Measurements from ENCODE around the gene ZNF578.
A peak's percentile ranks its signal among the peaks of the same experiment; 100 is the strongest.
"Not testable (repeated sequence)": the region's sequence is repeated elsewhere in the genome, so short reads cannot be mapped to it uniquely, and the experiment has no call there.

Gene ZNF578

DNA sequence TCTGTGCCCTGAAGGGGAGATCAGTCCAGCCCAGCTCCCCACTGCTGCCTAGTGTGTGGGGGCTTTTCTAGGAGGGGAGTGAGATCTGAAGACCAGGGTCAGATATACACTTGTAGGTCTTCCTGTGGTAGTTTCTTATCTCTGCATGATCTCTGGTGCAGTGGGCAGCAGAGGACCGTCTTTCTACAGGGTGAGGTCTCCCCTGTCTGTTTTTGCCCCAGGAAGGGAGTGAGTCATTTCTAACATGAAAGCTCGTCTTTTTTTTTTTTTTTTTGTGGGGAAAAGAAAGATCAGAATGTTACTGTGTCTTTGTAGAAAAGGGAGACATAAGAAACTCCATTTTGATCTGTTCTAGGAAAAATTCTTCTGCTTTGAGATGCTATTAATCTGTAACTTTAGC lies 65.3 kb downstream of the ZNF578 start:
- no peak for DNase-seq

DNA sequence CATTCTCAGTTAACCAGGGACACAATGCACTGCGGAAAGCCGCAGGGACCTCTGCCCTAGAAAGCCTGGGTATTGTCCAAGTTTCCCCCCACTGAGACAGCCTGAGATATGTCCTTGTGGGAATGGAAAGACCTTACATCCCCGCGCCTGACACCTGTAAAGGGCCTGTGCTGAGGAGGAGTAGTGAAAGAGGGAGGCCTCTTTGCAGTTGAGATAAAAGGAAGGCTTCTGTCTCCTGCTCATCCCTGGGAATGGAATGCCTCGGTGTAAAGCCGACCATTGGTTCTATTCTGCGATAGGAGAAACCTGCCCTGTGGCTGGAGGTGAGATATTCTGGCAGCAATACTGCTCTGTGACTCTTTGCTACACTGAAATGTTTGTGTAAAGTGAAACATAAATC lies 65.8 kb downstream of the ZNF578 start:
- not testable (repeated sequence) for DNase-seq

DNA sequence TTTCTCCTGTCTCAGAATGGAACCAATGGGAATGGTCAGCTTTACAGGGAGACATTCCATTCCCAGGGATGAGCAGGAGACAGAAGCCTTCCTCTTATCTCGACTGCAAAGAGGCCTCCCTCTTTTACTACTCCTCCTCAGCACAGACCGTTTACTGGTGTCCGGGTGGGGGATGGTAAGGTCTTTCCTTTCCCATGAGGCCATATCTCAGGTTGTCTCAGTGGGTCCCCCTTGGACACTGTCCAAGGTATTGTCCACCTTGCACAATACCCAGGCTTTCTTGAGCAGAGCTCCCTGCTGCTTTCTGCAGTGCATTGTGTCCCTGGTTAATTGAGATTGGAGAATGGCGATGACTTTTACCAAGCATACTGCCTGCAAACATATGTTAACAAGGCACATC lies 66.7 kb downstream of the ZNF578 start:
- no peak for DNase-seq

DNA sequence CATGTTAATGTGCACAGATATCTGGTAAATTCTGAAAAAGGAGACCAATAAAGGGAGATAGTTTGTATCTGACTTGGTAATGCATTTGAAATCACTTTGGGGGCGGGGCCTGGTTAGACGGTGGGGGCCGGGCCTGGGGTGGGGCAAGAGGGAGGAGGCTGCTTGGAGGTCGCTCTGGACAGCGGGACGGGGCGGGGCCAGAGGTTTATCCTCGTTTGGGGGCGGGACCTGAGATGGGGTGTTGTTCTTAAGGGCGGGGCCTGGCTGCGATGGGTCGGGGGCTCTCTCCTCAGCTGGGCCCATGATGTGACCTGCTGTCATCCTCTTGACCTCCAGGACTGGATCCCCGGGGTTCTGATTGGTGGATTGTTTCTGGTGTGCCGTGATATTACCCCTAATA lies 69.2 kb downstream of the ZNF578 start:
- DNase-seq: no peak

DNA sequence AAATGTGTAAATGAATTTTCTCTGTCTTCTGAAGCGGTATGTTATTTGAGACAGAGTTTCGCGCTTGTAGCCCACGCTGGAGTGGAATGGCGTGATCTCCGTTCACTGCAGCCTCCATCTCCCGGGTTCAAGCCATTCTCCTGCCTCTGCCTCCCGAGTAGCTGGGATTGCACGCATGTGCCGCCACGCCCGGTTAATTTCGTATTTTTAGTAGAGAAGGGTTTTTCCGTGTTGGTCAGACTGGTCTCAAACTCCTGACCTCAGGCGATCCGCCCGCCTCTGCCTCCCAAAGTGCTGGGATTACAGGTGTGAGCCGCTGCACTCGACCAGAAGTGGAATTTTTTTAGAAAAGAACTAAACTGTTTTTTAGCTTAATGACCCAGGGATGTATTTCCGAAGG lies 70.7 kb downstream of the ZNF578 start:
- DNase-seq: no peak

DNA sequence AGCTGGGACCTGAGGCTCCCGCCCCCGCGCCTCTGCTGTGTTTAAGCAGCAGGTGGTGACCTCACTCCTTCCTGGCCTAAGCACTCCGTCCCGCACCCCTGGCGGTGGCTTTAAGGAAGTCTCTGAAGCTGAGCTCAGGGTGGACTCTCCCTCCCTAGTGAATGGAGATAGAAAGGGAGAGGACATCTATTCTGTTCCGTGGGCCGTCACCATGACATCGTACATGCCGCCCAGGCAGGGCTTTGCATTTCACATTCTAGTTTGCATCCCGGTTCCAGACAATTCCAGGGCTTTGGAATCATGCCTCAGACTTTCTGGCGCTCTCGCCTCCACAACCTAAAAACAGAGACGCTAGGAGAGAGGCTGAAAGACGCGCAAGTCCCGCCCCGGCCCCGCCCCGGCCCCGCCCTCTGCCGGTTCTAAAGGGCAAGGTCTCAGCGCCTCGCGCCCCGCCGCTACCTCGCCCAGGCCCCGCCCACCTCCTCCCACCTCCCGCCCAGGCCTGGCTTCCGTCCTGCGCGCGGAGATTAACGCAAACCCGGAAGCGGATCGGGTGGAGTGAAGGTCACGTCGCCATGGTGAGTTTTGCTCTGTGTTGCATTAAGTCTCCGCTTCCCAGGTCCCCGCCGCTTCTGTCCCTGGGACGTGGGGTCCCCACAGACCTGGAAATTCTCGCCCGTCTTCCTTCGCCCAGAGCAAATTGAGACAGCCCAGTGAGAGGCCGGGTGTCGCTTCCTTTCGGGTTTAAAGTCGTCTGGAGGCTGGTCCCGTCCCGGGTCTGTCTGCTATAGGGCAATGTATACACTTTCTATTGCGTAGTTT lies 74.0 kb downstream of the ZNF578 start, which contains the start of gene ZNF808:
ZNF808 (plus strand) TSS at position 535 of the 822 bp plus-strand sequence. CDS start 15,617 bp downstream, outside the sequence.
- peak; percentile 85 for DNase-seq

DNA sequence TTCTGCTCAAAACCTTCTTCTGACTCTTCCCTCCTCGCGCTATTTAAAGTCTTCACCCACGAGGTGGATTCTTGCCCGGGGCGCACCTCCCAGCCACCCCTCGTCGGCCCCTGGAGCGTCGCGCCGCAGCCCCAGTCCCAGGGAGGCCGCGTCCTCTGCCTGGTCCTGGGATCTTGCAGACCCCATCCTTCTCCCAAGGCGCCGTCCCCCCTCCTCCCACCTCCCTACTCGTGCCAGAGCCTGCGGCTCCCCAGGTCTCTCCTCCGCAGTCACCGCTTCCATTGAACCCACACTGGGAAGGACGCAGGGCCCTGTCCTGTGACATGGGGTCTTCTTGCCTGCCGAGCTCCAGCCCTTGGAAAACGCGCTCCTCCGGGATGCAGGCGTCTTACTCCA lies 74.6 kb downstream of the ZNF578 start:
- DNase-seq: peak; percentile 0

DNA sequence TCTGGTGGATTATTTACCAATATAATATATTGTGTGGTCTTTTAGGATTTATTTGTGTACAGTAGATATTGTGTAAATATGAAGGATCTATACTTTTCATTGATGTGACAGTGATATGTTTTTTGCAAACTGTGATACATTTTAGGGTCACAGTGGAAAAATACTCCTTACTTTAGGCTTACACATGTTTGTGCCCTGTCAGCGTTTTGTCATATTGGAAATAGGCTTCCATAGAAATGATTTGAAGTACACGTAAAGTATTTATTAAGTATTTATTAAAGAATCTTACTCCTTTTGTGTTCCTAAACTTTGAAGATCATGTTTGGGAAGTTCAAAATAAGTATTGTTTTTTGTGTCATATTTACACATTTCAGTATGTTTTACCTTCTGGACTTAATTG lies 79.1 kb downstream of the ZNF578 start:
- DNase-seq: no peak

DNA sequence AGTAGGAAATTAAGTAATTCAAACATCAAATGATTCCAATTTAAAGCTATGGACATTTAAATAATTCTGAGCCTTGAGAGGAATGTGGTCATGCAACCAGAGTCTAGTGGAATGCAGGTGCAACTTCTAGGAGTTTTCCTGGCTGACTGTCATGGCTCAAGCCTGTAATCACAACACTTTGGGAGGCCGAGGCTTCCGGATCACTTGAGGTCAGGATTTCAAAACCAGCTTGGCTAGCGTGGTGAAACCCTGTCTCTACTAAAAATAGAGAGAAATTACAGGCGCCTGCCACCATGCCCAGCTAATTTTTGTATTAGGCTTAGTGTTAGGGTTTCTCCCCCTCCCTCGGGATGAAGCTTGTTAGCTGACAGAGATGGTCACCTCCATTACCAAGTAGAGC lies 80.5 kb downstream of the ZNF578 start:
- DNase-seq: no peak

DNA sequence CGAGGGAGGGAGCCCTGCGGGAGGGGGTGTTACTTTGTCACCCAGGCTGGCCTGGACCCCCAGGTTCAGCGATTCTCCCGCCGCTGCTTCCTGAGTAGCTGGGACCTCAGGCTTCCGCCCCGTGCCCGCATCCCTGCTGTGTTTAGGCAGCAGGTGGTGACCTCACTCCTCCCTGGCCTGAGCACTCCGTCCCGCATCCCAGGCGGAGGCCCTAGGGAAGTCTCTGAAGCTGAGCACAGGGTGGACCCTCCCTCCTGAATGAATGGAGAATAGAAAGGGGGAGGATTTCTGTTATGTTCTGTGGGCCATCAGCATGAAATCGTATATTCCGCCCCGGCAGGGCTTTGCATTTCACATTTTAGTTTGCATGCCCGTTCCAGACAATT lies 82.0 kb downstream of the ZNF578 start:
- DNase-seq: not testable (repeated sequence)

DNA sequence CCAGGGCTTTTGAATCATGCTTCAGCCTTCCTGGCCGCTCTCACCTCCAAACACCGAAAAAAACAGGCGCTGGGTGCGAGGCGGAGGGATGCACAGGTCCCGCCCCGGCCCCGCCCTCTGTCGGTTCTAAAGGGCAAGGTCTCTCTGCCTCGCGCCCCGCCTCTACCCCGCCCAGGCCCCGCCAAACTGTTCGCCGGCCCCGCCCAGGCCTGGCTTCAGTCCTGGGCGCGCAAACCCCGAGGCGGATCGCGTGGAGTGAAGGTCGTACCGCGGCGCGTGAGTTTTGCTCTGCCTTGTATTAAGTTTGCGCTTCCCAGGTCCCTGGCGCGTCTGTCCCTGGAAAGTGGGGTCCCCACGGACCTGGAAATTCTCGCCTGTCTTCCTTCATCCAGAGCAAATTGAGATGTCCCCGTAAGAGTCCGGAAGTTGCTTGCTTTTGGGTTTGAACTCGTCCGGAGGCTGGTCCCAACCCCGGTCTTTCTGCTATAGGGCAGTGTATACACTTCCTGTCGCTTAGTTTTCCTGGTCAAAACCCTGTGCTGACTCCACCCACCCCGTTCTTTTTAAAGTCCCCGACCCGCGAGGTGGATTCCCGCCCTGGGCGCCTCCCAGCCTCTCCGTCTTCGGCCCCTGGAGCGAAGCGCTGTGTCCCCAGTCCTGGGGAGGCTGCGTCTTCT lies 82.6 kb downstream of the ZNF578 start:
- DNase-seq: peak; percentile 73

DNA sequence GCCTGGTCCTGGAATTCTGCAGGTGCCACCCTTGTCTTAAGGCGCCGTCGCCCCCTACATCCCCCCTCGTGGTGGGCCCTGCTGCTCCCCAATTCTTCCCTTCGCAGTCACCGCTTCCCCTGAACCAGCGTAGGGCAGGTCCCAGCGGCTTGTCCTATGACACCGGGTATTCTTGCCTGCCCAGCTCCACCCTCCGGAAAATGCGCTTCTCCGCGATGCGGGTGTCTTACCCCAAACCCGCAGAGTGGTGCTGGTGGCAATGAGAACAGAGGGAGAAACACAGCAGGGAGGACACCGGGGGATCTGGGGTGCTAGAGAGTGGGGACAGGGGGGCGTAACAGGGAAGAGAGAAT lies 83.1 kb downstream of the ZNF578 start:
- no peak for DNase-seq

DNA sequence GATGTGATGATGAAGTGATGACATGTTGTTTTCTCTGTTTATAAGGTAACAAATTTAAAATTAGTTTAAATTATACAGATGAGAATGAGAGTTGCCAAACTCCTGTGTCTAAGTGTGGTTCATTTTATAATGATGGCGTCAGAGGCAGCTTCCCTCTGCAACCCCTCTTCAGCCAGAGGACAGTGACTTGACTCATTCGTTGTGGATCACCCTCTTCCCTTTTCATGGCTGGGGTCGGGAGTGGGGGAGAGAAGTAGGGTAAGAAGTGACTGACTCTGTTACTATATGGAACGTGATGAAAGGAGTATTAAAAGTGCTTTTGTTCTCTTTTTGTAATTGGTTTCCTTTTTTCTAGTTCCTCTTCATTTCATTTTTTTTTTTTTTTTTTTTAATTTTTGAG lies 85.5 kb downstream of the ZNF578 start:
- not testable (repeated sequence) for DNase-seq

DNA sequence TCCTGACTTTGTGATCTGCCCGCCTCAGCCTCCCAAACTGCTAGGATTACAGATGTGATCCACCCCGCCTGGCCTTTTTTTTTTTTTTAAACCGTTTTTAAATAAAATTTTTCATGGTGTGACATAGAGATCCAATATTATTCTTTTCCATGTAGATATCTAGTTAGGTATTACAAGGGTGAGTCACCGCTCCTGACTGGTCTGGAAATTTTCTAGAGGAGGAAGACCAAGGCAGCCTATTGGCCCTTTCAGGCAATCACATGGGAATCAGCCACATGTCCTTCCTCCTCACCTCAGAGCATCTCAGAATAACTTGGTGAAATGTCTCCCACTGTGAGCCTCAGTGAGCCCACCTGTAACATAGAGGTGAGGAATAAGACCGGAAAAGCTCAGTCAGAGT lies 87.8 kb downstream of the ZNF578 start:
- not testable (repeated sequence) for DNase-seq

DNA sequence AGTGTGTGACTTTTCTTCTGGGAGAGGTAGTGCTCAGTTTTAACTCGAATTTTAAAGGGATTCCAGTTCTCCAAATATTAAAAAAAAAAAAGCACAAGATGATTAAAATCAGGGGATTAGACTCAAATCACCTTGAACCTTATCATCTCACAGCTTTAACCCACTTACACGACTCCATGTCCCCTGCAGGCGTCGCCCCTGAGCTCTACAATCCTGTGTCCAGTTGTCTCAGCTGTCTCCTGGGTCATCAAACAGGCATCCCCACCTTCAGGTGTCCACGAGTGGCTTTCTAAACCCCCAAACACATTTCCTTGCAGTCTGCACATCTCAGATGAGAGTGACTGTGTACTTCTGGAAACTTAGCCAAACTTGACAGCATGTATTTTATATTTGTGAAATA lies 88.3 kb downstream of the ZNF578 start:
- no peak for DNase-seq

DNA sequence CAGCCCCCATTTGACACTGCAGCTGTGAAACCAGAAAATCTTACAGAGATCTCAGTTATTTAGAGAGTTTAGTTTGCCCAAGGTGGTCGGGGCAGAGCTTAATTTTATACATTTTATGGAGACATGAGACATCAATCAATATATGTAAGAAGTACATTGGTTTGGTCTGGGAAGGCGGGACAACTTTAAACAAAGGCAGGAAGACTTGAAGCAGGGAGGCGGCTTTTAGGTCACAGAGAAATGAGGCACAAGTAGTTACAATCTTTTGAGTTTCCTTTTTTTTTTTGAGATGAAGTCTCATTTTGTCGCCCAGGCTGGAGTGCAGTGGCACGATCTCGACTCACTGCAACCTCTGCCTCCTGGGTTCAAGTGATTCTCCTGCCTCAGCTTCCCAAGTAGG lies 89.2 kb downstream of the ZNF578 start:
- not testable (repeated sequence) for DNase-seq

DNA sequence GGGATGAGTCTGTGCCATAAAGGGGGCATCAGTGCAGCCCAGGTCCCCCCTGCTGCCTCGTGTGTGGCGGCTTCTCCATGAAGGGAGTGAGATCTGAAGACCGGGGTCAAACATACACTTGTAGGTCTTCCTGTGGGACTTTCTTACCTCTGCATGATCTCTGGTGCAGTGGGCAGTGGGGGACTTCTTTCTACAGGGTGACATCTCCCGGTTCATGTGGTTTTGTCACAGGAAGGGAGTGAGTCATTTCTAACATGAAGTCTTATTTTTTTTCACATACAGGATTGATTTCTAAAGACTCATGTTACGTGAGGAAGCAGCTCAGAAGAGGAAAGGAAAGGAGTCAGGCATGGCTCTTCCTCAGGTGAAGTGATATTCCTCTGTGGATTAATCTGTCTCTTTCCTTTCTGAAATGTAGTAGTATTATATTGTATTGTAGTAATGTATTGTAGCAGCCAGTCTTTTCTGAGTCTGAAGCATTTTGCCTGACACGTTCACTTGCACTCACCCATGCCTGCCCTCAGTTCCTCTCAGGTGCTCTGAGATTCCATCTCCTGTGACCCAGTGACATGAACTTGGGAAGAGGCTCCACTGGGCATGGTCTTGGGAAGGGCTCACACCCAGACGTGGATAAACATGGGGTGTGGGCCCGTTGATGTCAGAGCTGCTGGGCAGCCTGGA lies 89.8 kb downstream of the ZNF578 start:
- no peak for DNase-seq

DNA sequence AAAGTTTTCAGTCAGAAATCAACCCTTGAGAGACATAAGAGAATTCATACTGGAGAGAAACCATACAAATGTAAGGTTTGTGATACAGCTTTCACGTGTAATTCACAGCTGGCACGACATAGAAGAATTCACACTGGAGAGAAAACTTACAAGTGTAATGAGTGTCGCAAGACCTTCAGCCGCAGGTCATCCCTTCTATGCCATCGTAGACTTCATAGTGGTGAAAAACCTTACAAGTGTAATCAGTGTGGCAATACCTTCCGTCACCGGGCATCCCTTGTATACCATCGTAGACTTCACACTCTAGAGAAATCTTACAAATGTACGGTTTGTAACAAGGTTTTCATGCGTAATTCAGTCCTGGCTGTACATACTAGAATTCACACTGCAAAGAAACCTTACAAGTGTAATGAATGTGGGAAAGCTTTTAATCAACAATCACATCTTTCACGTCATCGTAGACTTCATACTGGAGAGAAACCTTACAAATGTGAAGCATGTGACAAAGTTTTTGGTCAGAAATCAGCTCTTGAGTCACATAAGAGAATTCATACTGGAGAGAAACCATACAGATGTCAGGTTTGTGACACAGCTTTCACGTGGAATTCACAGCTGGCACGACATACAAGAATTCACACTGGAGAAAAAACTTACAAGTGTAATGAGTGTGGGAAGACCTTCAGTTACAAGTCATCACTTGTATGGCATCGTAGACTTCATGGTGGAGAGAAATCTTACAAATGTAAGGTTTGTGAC lies 101.0 kb downstream of the ZNF578 start:
- no peak for DNase-seq

DNA sequence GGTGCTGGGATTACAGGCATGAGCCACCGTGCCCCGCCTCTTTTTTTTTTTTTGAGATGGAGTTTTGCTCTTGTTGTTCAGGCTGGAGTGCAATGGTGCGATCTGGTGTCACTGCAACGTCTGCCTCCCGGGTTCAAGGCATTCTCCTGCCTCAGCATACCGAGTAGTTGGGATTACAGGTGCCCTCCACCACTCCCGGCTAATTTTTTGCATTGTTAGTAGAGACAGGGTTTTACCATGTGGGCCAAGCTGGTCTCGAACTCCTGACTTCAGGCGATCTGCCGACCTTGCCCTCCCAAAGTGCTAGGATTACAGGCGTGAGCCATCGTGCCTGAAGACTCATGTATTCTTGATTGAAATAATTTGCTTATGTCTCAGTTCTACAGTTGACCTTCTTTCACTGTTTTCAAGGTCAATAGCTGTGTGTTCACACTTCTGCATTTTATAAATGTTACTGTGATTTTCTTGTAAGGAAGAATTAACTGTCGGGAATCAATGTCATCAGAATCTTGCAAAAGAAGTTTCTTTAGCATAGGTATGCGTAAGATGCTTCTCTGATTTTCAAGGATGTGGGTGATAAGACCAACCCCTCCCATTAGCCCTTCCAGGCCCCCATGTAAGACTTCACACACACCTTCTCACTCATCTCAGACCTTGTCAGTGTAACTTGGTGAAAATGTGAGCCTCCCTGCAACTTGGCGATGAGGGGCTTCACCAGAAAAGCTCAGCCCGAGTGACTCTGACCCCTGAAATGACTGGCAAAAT lies 104.1 kb downstream of the ZNF578 start:
- no peak for DNase-seq

DNA sequence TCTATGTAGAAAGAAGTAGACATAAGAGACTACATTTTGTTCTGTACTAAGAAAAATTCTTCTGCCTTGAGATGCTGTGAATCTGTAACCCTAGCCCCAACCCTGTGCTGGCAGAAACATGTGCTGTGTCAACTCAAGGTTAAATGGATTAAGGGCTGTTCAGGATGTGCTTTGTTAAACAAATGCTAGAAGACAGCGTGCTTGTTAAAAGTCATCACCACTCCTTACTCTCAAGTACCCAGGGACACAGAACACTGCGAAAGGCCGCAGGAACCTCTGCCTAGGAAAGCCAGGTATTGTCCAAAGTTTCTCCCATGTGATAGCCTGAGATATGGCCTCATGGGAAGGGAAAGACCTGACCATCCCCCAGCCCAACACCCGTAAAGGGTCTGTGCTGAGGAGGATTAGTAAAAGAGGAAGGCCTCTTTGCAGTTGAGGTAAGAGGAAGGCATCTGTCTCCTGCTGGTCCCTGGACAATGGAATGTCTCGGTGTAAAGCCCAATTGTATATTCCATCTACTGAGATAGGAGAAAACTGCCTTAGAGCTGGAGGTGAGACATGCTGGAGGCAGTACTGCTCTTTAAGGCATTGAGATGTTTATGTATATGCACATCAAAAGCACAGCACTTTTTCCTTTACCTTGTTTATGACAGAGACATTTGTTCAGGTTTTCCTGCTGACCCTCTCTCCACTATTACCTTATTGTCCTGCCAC lies 105.5 kb downstream of the ZNF578 start:
- DNase-seq: not testable (repeated sequence)

DNA sequence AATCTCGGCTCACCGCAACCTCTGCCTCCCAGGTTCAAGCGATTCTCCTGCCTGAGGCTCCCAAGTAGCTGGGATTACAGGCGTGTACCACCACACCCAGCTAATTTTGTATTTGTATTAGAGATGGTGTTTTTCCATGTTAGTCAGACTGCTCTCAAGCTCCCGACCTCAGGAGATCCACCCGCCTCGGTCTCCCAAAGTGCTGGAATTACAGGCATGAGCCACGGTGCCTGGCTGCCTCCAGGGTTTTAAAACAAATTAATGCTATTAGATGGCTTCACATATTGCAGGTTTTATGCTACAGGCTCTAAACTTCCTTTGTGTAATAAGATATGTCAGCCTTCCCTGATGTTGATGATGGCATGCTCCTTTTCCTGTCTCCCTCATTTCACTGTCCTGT lies 108.3 kb downstream of the ZNF578 start:
- not testable (repeated sequence) for DNase-seq

Data from fibroblast of skin of right quadriceps (primary cell).